ENCODE measurements around the gene RPS6KA2. TPM values are rescaled to one million over a fixed set of nuclear protein-coding genes. Genes with fewer than 3 reads are reported as not detected.

Gene RPS6KA2
- total and polyA plus RNA-seq, 7 experiments from 2014 or later, result 4.5 to 17.1 (median 6.6) TPM

DNA sequence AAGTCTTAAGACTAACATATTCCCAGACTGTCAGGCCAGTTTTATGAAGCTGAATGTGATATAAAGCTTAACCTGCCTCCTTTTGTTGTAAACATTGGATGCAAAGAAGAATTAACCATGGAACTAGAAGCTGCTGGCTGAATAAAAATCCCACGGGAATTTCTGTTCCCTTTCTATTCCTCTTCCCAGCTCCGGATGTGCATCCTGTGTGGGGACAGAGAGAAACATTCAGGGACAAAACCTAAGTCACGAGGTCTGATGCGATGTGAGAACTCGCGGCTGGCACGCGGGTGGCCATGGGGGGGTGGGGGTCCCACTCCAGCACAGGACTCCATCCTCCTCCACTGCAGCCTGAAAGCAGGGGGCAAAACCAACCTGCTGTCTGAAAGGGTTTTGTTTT lies 72.7 kb downstream of the RPS6KA2 start:
- H3K9me3 ChIP-seq (ENCODE audit: control insufficient read depth in 2 of 3, low read length in 3 of 3), result no peaks in the 10 kb centered on the region
- H3K4me3 ChIP-seq (ENCODE audit: low read length), result no peak overlapping the region
- ATAC-seq (no peak), DNase-seq (no peak)
- Mint-ChIP-seq H3K27ac (no peak overlapping the region), H3K4me3 (no peak overlapping the region), H3K36me3 (peaks cover 0 to 9% (median 6%) of the 10 kb centered on the region in 5 donors), H3K27me3 (peaks cover 0 to 15% (median 6%) of the 10 kb centered on the region in 5 donors), H3K4me1 (peaks cover 0 to 9% (median 4%) of the 10 kb centered on the region in 7 donors), H3K9me3 (peaks cover 0 to 11% (median 3%) of the 10 kb centered on the region in 11 donors)
- H3K4me1 ChIP-seq (ENCODE audit: control insufficient read depth in 2 of 2, insufficient read depth in 2 of 2, low read length in 2 of 2), result no peaks in the 10 kb centered on the region
- H3K27me3 ChIP-seq (ENCODE audit: control insufficient read depth in 2 of 2, insufficient read depth in 2 of 2, low read length in 2 of 2), result no peaks in the 10 kb centered on the region
- H3K27ac ChIP-seq (ENCODE audit: low read depth, low read length), result no peak overlapping the region
- ChIA-PET CTCF (interaction anchor here (0.6 kb wide), 2 partner anchors 17 to 39 kb away, joined by 3 read pairs; no protein-coding TSS in a partner anchor), POLR2A (no interaction called here)
- intact Hi-C loops (cut with micrococcal nuclease), result no loop called here
- no peaks in the 10 kb centered on the region for H3K36me3 ChIP-seq (ENCODE audit: control insufficient read depth in 2 of 3, insufficient read depth in 3 of 3, low read length in 3 of 3)

DNA sequence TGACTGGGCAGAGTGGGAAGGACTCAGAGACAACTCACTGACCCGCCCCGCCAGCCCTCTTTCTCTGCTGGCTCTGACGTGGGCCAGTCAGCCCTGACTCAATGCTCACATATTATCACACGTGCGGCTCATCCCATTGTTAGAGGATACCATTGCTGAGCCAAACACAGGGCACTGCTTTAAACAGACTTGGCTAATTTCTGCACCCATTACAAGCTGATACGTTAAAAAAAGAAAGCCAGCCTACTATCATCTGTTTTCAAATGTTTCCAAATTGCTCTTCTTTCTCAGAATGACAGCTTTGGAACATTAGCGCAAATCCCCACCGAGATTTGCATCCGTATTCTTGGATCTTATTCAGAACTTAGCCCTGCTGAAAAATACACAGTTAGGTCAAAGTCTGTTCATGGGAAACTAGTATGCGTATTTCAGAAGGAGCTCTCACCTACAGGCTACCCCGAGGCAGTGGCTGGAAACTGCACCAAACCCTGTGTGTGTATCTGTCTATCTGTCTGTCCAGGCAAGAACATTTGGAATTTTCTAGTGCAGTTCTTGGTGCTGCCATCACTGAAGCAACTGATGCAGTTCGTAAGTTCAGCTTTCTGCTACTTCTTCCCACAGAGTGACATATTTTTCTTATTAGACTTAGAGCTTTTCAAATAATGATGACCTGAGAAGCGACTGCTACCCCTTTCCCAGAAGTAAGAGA lies 73.3 kb downstream of the RPS6KA2 start:
- Histone ChIP-seq H3K36me3 (ENCODE audit: control insufficient read depth in 2 of 3, insufficient read depth in 3 of 3, low read length in 3 of 3) (no peaks in the 10 kb centered on the region), H3K27me3 (ENCODE audit: control insufficient read depth in 2 of 2, insufficient read depth in 2 of 2, low read length in 2 of 2) (no peaks in the 10 kb centered on the region), H3K9me3 (ENCODE audit: control insufficient read depth in 2 of 3, low read length in 3 of 3) (no peaks in the 10 kb centered on the region), H3K4me1 (ENCODE audit: control insufficient read depth in 2 of 2, insufficient read depth in 2 of 2, low read length in 2 of 2) (no peaks in the 10 kb centered on the region), H3K4me3 (ENCODE audit: low read length) (no peak overlapping the region), H3K27ac (ENCODE audit: low read depth, low read length) (no peak overlapping the region)
- H3K4me3 Mint-ChIP-seq, result no peak overlapping the region
- peaks cover 0 to 8% (median 4%) of the 10 kb centered on the region in 7 donors for H3K4me1 Mint-ChIP-seq
- H3K9me3 Mint-ChIP-seq, result peaks cover 0 to 8% (median under 1%) of the 10 kb centered on the region in 11 donors
- DNase-seq, result no peak
- ChIA-PET POLR2A (no interaction called here), CTCF (interaction anchor here (0.6 kb wide), 2 partner anchors 16 to 38 kb away, joined by 3 read pairs; no protein-coding TSS in a partner anchor)
- intact Hi-C loops (cut with micrococcal nuclease), result no loop called here
- peaks cover 0 to 7% (median 0%) of the 10 kb centered on the region in 5 donors for H3K36me3 Mint-ChIP-seq
- H3K27ac Mint-ChIP-seq, result no peak overlapping the region
- ATAC-seq, result no peak
- peaks cover 0 to 15% (median 6%) of the 10 kb centered on the region in 5 donors for H3K27me3 Mint-ChIP-seq

DNA sequence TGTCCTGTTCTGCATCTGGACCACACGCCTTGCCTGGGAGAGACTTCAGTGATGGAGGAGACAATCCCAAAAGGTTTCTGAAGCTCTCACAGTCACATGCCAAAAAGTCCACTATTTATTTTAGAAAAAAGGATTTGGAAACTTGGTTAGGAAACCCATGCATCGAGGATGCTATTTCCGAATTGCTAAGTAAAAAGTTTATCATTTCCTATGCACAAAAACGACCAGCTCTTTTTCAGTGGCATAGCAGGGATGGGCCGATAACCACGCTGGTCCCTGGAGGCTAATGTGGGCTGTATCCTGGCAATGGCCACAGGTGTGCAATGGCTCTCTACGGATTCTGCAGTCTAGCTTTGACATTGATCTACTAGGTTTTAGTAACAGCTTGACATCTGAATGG lies 74.5 kb downstream of the RPS6KA2 start:
- Mint-ChIP-seq H3K36me3 (peaks cover 0 to 9% (median under 1%) of the 10 kb centered on the region in 5 donors), H3K4me3 (no peak overlapping the region), H3K27me3 (peaks cover 0 to 15% (median 6%) of the 10 kb centered on the region in 5 donors), H3K4me1 (peaks cover 0 to 7% (median 4%) of the 10 kb centered on the region in 7 donors), H3K27ac (no peak overlapping the region), H3K9me3 (peaks cover 0 to 8% (median 0%) of the 10 kb centered on the region in 11 donors)
- ChIA-PET POLR2A (no interaction called here), CTCF (no interaction called here)
- Histone ChIP-seq H3K9me3 (ENCODE audit: control insufficient read depth in 2 of 3, low read length in 3 of 3) (no peaks in the 10 kb centered on the region), H3K27me3 (ENCODE audit: control insufficient read depth in 2 of 2, insufficient read depth in 2 of 2, low read length in 2 of 2) (no peaks in the 10 kb centered on the region), H3K36me3 (ENCODE audit: control insufficient read depth in 2 of 3, insufficient read depth in 3 of 3, low read length in 3 of 3) (no peaks in the 10 kb centered on the region), H3K4me1 (ENCODE audit: control insufficient read depth in 2 of 2, insufficient read depth in 2 of 2, low read length in 2 of 2) (no peaks in the 10 kb centered on the region), H3K4me3 (ENCODE audit: low read length) (no peak overlapping the region), H3K27ac (ENCODE audit: low read depth, low read length) (no peak overlapping the region)
- intact Hi-C loops (cut with micrococcal nuclease), result no loop called here
- DNase-seq (no peak), ATAC-seq (no peak)

DNA sequence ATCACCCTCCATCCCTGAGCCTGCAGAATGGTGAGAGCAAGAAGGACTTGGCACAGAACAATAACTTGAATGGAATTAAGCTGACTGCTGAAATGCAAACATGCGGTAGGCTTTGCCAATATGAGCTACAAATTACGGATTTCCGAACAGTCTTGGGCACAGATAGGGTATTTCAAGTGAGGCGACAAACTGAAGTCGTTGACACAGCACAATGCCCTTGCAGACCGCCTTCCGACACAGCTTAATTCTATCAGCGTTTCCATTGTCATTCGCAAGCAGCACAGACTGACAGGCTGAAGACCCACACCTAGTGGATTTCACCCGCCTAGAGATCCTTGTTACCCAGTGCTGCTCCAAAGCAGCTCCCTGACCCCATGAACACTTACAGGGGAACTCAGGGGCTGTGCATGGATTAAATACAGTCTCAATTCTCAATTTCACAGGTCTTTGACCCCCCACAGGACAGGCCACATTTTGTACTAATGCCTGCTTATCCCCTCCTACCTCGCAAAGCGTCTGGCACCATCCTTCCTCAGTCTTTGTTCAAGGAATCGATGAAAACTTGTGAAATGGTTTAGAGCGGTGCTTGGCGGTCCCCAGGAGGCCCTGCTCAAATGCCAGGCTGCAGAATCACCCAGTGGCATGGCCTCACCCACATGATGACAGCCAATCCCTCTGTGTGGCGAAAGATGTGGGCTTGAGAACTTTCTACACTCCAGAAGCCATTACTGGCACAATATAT lies 75.1 kb downstream of the RPS6KA2 start:
- no peaks in the 10 kb centered on the region for H3K4me1 ChIP-seq (ENCODE audit: control insufficient read depth in 2 of 2, insufficient read depth in 2 of 2, low read length in 2 of 2)
- DNase-seq (no peak), ATAC-seq (no peak)
- H3K36me3 ChIP-seq (ENCODE audit: control insufficient read depth in 2 of 3, insufficient read depth in 3 of 3, low read length in 3 of 3), result no peaks in the 10 kb centered on the region
- H3K27me3 ChIP-seq (ENCODE audit: control insufficient read depth in 2 of 2, insufficient read depth in 2 of 2, low read length in 2 of 2), result no peaks in the 10 kb centered on the region
- H3K9me3 ChIP-seq (ENCODE audit: control insufficient read depth in 2 of 3, low read length in 3 of 3), result no peaks in the 10 kb centered on the region
- H3K27ac ChIP-seq (ENCODE audit: low read depth, low read length), result no peak overlapping the region
- peaks cover 0 to 9% (median 5%) of the 10 kb centered on the region in 5 donors for H3K27me3 Mint-ChIP-seq
- peaks cover 0 to 6% (median under 1%) of the 10 kb centered on the region in 7 donors for H3K4me1 Mint-ChIP-seq
- peaks cover 0 to 8% (median 0%) of the 10 kb centered on the region in 11 donors for H3K9me3 Mint-ChIP-seq
- intact Hi-C loops (cut with micrococcal nuclease), result no loop called here
- POLR2A ChIA-PET, result interaction anchor here (0.7 kb wide), 1 partner anchor 17 kb away, joined by 3 read pairs; no protein-coding TSS in a partner anchor
- no peak overlapping the region for H3K4me3 ChIP-seq (ENCODE audit: low read length)
- CTCF ChIA-PET, result interaction anchor here (0.6 kb wide), 1 partner anchor 95 kb away, joined by 3 read pairs; no protein-coding TSS in a partner anchor
- H3K27ac Mint-ChIP-seq, result no peak overlapping the region
- peaks cover 0 to 9% (median 8%) of the 10 kb centered on the region in 5 donors for H3K36me3 Mint-ChIP-seq
- H3K4me3 Mint-ChIP-seq, result no peak overlapping the region

DNA sequence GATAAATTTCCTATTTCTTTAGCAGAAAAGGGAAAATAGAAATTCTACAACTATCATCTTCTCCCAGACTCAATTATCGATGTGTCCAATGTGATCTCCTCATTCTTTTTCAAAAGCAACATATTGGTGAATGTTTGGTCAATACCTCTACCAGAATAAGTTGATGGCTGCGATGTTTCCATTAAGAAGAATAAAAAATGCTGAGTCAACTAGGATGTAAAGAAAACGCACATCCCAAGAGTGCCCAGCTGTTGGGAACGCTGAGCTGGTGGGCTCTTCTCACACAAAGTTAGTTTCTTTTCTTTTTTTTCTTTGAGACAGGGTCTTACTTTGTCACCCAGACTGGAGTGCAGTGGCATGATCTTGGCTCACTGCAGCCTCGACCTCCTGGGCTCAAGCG lies 80.4 kb downstream of the RPS6KA2 start:
- no peak overlapping the region for H3K4me3 Mint-ChIP-seq
- no peaks in the 10 kb centered on the region for H3K9me3 ChIP-seq (ENCODE audit: control insufficient read depth in 2 of 3, low read length in 3 of 3)
- no peak for ATAC-seq
- no peaks in the 10 kb centered on the region for H3K27me3 ChIP-seq (ENCODE audit: control insufficient read depth in 2 of 2, insufficient read depth in 2 of 2, low read length in 2 of 2)
- H3K9me3 Mint-ChIP-seq, result peaks cover 0 to 8% (median 0%) of the 10 kb centered on the region in 11 donors
- H3K27me3 Mint-ChIP-seq, result peaks cover 0 to 2% (median 0%) of the 10 kb centered on the region in 5 donors
- peaks cover 0 to 16% (median 9%) of the 10 kb centered on the region in 5 donors for H3K36me3 Mint-ChIP-seq
- peaks cover 3 to 8% (median 5%) of the 10 kb centered on the region in 7 donors for H3K4me1 Mint-ChIP-seq
- ChIA-PET POLR2A (no interaction called here), CTCF (no interaction called here)
- no peaks in the 10 kb centered on the region for H3K4me1 ChIP-seq (ENCODE audit: control insufficient read depth in 2 of 2, insufficient read depth in 2 of 2, low read length in 2 of 2)
- no peak overlapping the region for H3K27ac Mint-ChIP-seq
- H3K36me3 ChIP-seq (ENCODE audit: control insufficient read depth in 2 of 3, insufficient read depth in 3 of 3, low read length in 3 of 3), result no peaks in the 10 kb centered on the region
- H3K4me3 ChIP-seq (ENCODE audit: low read length), result no peak overlapping the region
- no peak for DNase-seq
- intact Hi-C loops (cut with micrococcal nuclease), result no loop called here
- H3K27ac ChIP-seq (ENCODE audit: low read depth, low read length), result no peak overlapping the region

DNA sequence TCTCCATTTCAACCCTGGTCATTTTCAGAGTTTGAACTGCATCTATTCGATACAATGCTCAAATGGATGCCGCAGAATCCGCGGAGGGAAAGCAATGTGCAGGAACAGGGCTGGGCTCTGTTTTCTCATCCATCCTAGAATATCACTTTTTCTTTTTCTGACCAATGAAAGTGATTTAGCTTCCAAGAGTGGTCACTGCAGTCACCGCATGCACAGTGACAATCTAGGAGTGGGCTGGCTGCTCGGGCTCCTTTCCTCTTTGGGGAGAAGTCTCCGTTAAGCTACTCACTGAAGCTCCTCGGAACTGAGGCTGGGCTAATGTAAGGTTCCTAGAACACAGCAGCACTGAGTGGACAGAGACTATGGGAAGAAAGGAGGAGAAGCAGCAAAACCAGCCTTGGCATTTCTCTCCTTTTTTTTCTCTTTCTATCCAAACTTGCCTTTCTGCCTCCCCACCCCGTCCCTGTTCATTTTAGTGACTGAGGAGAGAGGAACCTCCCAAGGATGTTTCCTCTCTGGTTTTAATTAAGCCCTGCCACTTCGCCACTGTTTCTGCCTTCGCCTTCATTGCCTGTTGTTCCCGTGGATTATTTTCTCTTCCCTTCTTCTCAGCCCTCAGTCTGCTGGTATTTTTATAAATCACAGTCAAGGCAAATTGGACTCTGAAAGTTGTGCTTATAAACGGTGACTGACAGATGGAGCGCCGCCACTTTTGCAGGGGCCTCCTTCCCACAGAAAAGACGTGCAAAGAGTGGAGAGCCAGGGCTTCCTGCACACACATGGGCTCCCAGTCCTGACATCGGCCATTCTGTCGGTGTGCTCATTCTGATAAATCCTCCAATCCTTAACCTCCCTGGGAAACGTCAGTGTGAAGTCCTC lies 81.7 kb downstream of the RPS6KA2 start:
- Mint-ChIP-seq H3K4me3 (no peak overlapping the region), H3K27me3 (peaks cover 0 to 2% (median 0%) of the 10 kb centered on the region in 5 donors), H3K27ac (no peak overlapping the region), H3K4me1 (peaks cover 12 to 21% (median 16%) of the 10 kb centered on the region in 7 donors), H3K9me3 (peaks cover 0 to 8% (median 0%) of the 10 kb centered on the region in 11 donors), H3K36me3 (peaks cover 0 to 13% (median 9%) of the 10 kb centered on the region in 5 donors)
- Histone ChIP-seq H3K27me3 (ENCODE audit: control insufficient read depth in 2 of 2, insufficient read depth in 2 of 2, low read length in 2 of 2) (no peaks in the 10 kb centered on the region), H3K4me3 (ENCODE audit: low read length) (no peak overlapping the region), H3K9me3 (ENCODE audit: control insufficient read depth in 2 of 3, low read length in 3 of 3) (no peaks in the 10 kb centered on the region), H3K36me3 (ENCODE audit: control insufficient read depth in 2 of 3, insufficient read depth in 3 of 3, low read length in 3 of 3) (no peaks in the 10 kb centered on the region), H3K4me1 (ENCODE audit: control insufficient read depth in 2 of 2, insufficient read depth in 2 of 2, low read length in 2 of 2) (peaks cover 4% of the 10 kb centered on the region in 2 donors), H3K27ac (ENCODE audit: low read depth, low read length) (no peak overlapping the region)
- ATAC-seq (no peak), DNase-seq (no peak)
- POLR2A ChIA-PET, result no interaction called here
- CTCF ChIA-PET, result no interaction called here
- intact Hi-C loops (cut with micrococcal nuclease), result no loop called here
